Hepatic stellate cell (primary cell): ENCODE results near the gene TSPAN10.

ENCODE experiments used
- DNase-seq: peaks from one replicate; pipeline ENCODE4 v3.0.0; 2011; ENCODE audit warnings: low spot score

TSPAN10 gene

GRCh38 chr17:81635431-81635830 lies 1.6 kb upstream of the TSPAN10 start:
- DNase-seq: no peak

GRCh38 chr17:81635973-81636504 lies 957 bp upstream of the TSPAN10 start:
- DNase-seq: no peak

- no peak for DNase-seq
Observed at GRCh38 chr17:81638683-81639082, 1.7 kb downstream of the TSPAN10 start.

- no peak for DNase-seq
Observed at GRCh38 chr17:81640011-81640410, 3.0 kb downstream of the TSPAN10 start.

- peak; percentile 94 for DNase-seq
Observed at GRCh38 chr17:81641825-81642489, 5.0 kb downstream of the TSPAN10 start.

GRCh38 chr17:81644496-81644895 lies 7.5 kb downstream of the TSPAN10 start:
- DNase-seq: no peak

- no peak for DNase-seq
Observed at GRCh38 chr17:81644976-81645952, 8.3 kb downstream of the TSPAN10 start.

- no peak for DNase-seq
Observed at GRCh38 chr17:81646869-81647600, 10.0 kb downstream of the TSPAN10 start.

- no peak for DNase-seq
Observed at GRCh38 chr17:81647640-81648012, 10.6 kb downstream of the TSPAN10 start.

- DNase-seq: no peak
Observed at GRCh38 chr17:81648013-81648706, 11.2 kb downstream of the TSPAN10 start.

GRCh38 chr17:81648707-81649085 lies 11.7 kb downstream of the TSPAN10 start:
- DNase-seq: no peak

- no peak for DNase-seq
Observed at GRCh38 chr17:81650951-81651350, 14.0 kb downstream of the TSPAN10 start.

GRCh38 chr17:81651692-81652091 lies 14.7 kb downstream of the TSPAN10 start:
- peak; percentile 87 for DNase-seq

- no peak for DNase-seq
Observed at GRCh38 chr17:81652906-81653771, 16.1 kb downstream of the TSPAN10 start.

GRCh38 chr17:81655378-81656117 lies 18.6 kb downstream of the TSPAN10 start:
- DNase-seq: no peak

GRCh38 chr17:81656118-81656743 lies 19.2 kb downstream of the TSPAN10 start, which contains the start of gene PDE6G:
Gene PDE6G (minus strand): TSS chr17:81656542. CDS start chr17:81653305, 3,237 bp downstream.
- no peak for DNase-seq

- no peak for DNase-seq
Observed at GRCh38 chr17:81656835-81657234, 19.8 kb downstream of the TSPAN10 start.

- DNase-seq: no peak
Observed at GRCh38 chr17:81659038-81659437, 22.0 kb downstream of the TSPAN10 start.

GRCh38 chr17:81660441-81660840 lies 23.4 kb downstream of the TSPAN10 start:
- DNase-seq: no peak
